ENCODE data around the gene PRICKLE2. TPM values are rescaled to one million over a fixed set of nuclear protein-coding genes. Genes with fewer than 3 reads are reported as not detected.

The PRICKLE2 gene
- total RNA-seq, 1 donor from 2014 or later = 56.1 TPM

- DNase-seq (ENCODE audit: low read depth) = no peak
Measured at GRCh38 chr3:64218746-64219145, 6.5 kb downstream of the PRICKLE2 start.

- DNase-seq (ENCODE audit: low read depth) = no peak
Measured at GRCh38 chr3:64218329-64218728, 6.9 kb downstream of the PRICKLE2 start.

DNA sequence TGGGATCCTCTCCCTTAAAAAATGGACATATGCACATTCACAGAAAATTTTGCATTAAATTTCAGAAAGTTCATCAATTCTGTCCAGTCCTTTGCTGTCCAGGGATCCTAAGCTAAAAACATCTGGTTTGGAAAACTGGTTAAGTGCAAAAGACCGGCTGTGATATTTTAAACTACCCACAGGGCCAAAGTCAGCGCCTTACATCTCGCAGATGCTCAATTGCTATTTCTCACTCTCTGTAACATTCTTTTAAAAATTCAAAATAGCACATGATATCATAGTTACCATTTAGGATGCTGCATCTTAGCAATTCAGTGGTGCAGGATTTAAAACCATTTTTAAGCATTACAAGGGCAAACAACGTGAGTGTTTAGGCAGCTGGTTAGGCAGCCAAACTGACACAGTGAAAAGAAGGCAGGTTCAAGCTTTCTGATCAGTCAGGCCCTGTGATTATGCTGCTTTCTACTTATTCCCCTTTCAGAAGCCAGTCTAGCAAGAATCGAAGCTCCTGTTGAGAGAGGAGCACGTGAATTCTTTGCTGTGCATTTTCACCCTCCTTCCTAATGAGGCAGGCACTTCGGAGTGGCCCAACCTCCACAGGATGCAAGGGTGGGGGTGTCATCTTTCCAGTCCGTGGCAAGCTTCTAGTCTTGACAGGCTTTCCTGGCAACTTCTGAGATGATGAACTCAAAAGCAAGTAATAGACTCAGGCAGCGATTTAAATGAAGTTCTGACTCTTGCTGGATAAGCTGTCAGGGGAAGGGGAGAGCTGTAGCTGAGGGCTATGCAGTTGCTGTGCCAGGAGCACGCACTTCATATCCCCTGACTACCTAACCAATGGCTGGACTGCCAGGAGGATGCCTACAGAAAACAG is 8.8 kb downstream of the PRICKLE2 start:
- DNase-seq (ENCODE audit: low read depth) = no peak

- no peak for DNase-seq (ENCODE audit: low read depth)
Measured at GRCh38 chr3:64215559-64215958, 9.7 kb downstream of the PRICKLE2 start.

GRCh38 chr3:64215103-64215502 is 10.2 kb downstream of the PRICKLE2 start:
- DNase-seq (ENCODE audit: low read depth) = no peak

DNA sequence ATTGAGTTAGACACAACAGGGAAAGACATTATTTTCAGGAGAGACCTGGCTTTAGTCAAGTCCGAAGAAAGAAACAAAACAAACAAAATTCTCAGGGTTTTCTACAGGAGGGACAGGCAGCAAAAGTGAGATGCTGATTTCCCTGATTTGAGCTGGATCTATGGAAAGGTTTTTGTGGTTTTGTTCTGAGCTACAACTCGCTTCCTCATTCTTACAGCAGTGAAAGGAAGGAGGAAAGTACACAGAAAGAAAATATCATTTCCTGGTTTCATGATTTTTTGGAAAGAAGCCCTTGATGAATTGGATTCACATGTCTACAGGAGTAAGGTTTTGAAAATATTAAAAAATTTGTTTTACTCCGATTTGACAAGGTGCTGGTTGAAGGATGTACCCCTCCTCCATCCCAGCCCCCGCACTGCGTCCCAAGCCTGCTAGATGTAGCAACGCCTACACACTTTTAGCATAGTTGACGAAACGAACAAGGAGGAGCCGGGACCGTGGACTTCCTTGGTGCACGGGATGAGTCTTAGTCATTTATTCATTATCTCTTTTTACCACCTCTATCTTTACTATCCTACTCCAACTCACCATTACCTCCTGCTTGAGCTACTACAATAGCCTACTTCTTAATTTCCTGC is 10.8 kb downstream of the PRICKLE2 start:
- DNase-seq (ENCODE audit: low read depth) = no peak

GRCh38 chr3:64213962-64214379 is 11.3 kb downstream of the PRICKLE2 start:
- DNase-seq (ENCODE audit: low read depth) = no peak

DNA sequence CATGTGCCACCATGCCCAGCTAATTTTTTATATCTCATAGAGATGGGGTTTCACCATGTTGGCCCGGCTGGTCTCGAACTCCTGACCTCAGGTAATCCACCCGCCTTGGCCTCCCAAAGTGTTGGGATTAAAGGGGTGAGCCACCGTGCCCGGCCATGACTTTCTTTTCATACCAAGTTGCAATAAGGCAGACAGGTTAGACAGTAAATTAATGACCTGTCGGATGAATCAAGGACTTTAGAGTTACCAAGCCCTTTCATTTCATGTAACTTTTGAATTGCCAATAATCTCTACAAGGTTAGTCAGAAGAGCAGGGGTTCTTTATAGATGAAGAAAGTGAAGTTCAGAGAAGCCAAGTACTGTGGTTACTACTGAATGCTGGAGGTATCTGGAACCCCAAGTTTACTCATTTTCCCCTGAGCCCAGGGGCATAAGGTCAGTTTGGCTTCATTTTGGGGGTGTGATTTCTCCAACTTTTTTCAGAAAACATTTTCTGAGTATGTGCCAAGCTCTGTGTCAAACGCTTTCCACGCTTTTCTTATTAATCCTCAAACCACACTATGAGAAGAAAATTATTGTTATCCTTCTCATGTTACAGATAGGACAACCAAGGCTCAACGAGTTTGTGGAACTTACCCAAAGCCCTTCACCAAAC is 11.9 kb downstream of the PRICKLE2 start:
- DNase-seq (ENCODE audit: low read depth) = no peak

DNA sequence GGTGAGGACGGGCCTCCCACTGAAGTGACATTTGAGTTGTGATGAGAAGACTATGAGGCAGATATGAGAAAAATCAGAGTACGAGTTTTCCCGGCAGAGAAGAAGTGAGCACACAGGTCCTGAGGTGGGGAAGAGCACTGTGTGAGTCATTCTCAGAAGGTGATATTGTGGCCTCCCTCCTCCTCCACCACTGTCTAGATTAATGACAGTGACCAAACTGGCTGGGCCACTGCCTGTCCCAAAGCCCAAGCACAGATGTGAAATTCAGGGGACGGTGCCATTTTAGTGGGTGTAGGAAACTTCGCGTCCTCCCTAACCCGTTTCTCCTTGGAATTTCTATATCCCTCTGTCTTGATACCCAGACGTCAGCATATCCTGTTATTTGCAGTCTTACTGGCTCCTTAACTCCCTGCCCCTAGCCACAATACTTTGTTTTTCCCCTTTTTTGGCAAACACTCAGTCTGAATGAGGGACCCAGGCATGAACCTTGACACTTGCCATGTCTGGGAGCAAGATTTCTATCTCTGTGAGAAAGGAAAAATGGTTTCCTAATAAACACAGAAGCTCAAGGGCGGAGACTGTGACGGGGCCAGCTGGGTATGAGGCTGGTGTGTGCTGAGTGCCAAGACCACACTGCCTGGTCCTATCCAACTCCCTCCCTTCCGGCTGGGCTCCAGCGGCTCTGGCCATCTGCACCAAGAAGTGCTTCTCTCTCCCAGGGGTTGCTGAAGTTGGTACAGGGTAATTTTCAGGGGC is 15.2 kb downstream of the PRICKLE2 start:
- DNase-seq (ENCODE audit: low read depth) = no peak

DNA sequence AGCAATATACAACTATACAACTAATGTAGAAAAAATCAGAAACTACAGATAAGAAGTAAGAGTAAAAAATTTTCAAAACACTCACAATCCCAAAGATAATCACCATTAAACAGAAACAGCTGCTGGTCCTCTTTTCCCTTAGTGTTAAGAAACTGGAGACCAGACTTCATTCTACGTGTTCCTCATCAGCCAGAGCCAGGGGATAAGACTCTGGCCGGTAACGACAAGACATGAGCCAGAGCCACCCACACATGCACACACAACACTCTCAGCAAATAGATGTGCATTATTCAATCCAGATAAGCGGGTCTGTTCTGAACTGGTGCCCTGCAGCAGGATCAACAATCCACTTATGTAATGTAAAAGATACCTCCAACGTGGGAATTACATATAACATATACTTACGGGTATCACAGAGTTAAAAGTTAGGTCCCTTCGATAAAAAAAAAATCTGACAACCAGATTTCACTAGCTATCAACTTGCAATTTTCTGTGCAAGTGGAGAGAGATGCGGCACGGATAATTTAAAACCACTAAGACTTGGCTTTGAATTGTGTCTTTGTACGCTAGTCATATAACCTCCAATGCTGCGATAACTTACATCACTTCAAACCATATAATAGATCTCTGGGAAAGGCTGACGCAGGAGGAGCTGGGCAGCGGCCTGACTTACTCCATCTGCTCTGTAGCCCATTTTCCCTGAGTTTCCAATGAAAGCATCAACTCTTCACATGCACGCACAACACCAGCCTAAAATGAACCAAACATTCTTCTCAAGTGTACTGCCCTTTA is 17.8 kb downstream of the PRICKLE2 start:
- DNase-seq (ENCODE audit: low read depth) = no peak

- DNase-seq (ENCODE audit: low read depth) = peak; percentile 59
Measured at GRCh38 chr3:64203969-64204908, 21.0 kb downstream of the PRICKLE2 start.

- DNase-seq (ENCODE audit: low read depth) = peak; percentile 61
Measured at GRCh38 chr3:64203216-64203615, 22.1 kb downstream of the PRICKLE2 start.

DNA sequence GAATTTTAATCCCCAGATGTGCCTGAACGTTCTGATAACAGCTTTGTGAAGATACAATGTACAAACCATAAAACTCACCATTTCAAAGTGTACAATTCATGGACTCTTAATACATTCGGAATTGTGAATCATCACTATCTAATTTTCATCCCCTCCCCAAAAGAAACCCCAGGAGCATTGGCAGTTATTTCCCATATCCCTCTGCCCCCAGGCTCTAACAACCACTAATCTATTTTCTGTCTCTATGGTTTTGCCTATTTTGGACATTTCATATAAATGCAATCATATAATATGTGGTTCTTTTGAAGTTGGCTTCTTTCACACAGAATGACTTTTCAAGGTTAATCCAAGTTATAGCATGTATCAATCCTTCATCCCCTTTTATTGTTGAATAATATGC is 25.3 kb downstream of the PRICKLE2 start:
- DNase-seq (ENCODE audit: low read depth) = no peak

DNA sequence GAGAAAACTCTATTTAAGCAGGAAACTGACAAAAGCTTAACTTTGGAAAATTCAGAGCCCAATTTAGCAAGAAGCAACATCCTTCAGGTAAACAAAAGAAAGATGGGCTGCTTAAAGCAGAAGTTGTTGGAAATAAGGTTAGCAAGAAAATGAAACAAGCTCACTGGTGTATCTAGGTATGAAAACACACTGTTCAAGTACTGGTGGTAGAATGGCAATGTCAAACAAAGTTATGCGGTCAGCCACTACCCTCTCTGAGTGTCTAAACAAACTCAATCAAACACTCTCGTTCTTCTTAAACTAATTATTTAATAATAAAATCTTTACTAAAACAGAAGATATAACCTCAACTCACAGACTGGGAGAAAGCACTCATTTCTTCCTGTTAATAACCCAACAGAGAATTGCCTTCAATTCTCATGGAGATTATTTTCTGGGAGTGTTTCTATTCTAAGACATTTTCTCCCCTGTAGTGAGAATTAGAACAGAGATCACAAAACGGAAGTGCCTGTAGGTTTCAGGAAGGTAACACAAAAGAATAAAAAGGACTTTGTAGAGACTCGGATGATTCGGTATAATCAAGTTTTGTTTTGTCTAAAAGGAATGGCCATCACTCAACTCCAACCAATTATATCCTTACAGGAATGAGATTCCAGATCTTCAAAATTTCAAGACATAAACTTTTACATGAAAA is 28.9 kb downstream of the PRICKLE2 start:
- DNase-seq (ENCODE audit: low read depth) = no peak

- DNase-seq (ENCODE audit: low read depth) = no peak
Measured at GRCh38 chr3:64195789-64196188, 29.5 kb downstream of the PRICKLE2 start.

DNA sequence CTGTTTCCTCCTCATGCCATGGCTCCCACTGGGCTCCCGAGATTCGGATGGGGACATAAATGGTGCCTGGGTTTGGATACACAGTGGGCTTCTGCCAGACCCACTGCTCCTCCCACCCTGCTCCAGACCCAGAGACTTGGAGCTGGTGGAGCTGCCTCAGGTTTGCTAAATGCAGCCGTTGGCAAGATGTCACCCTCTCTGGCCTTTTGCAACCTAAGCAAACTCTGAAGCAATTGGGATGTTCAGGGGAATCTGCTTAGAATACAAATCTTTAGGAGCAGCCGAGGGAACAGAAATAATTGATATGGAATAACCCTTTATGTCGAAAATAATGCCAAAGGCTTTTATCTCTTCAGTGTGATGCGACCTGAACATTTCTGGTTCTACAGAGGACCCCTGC is 33.4 kb downstream of the PRICKLE2 start:
- DNase-seq (ENCODE audit: low read depth) = no peak

GRCh38 chr3:64190517-64191515 is 34.5 kb downstream of the PRICKLE2 start:
- peak; percentile 96 for DNase-seq (ENCODE audit: low read depth)

Measured in renal cortical epithelial cell (primary cell).